Adrenal gland (tissue), 5 donors: ENCODE results near the gene CALM3.

Experiments used
- CTCF ChIP-seq, 6 experiments: fragments of 450-650 bp in 4 of 6; fragments of 200-600 bp in 2 of 6; sonication (generic) in 1 of 6; IDR thresholded peaks; 1 replicate in 5 of 6; 2 replicates in 1 of 6; pipeline versions ENCODE4 v1.5.1 to v1.8.0; 2016 to 2021; ENCODE audit warnings: antibody characterized with exemption in 6 of 6, mild to moderate bottlenecking in 2 of 6, moderate library complexity in 1 of 6
- POLR2A ChIP-seq, 2 donors: fragments of 450-650 bp; IDR thresholded peaks; one replicate each; pipeline ENCODE4 v1.6.1; 2017; ENCODE audit warnings: antibody characterized with exemption in 2 of 2, mild to moderate bottlenecking in 2 of 2, moderate library complexity in 1 of 2
- donor health status: DM: no; HTN: no; CAD: no.

GRCh38 chr19:46574533-46574932, 26.6 kb upstream of the CALM3 start:
- TF ChIP-seq CTCF (IDR thresholded peaks at IDR 0.05) (no peak), POLR2A (IDR thresholded peaks at IDR 0.05) (no peak)
